Central memory CD4-positive, alpha-beta T cell (primary cell): ENCODE results near the gene ASXL2.
"Not testable (repeated sequence)": the region's sequence is repeated elsewhere in the genome, so short reads cannot be mapped to it uniquely, and the experiment has no call there.

ENCODE experiments used
- DNase-seq: peaks from one replicate; pipeline ENCODE4 v3.0.0; 2022
- total RNA-seq, 3 experiments: gene quantifications; one replicate each; lab custom pipeline; 2026; lab: John Stamatoyannopoulos, UW

The ASXL2 gene
- total RNA-seq, result 47.1 to 90.5 (median 70.6) reads per million in 3 experiments

GRCh38 chr2:25878361-25879132 is at the start of gene ASXL2:
TSS of gene ASXL2 (minus strand) at chr2:25878487. CDS start at chr2:25878222, 265 bp downstream.
- peak; percentile 97 for DNase-seq

GRCh38 chr2:25926984-25927756 is 48.9 kb upstream of the ASXL2 start:
- DNase-seq, result no peak

- no peak for DNase-seq
Observed at GRCh38 chr2:25922501-25922900, 44.2 kb upstream of the ASXL2 start.

GRCh38 chr2:25920786-25921415 is 42.6 kb upstream of the ASXL2 start:
- DNase-seq, result no peak

GRCh38 chr2:25920336-25920735 is 42.0 kb upstream of the ASXL2 start:
- DNase-seq, result no peak

- DNase-seq, result no peak
Observed at GRCh38 chr2:25917832-25918231, 39.5 kb upstream of the ASXL2 start.

- not testable (repeated sequence) for DNase-seq
Observed at GRCh38 chr2:25917411-25917810, 39.1 kb upstream of the ASXL2 start.

GRCh38 chr2:25915944-25916772 is 37.9 kb upstream of the ASXL2 start:
- peak; percentile 17 for DNase-seq

GRCh38 chr2:25915411-25915810 is 37.1 kb upstream of the ASXL2 start:
- DNase-seq, result not testable (repeated sequence)

GRCh38 chr2:25913696-25913973 is 35.3 kb upstream of the ASXL2 start:
- not testable (repeated sequence) for DNase-seq

- no peak for DNase-seq
Observed at GRCh38 chr2:25912851-25913695, 34.8 kb upstream of the ASXL2 start.

- not testable (repeated sequence) for DNase-seq
Observed at GRCh38 chr2:25909574-25909973, 31.3 kb upstream of the ASXL2 start.

GRCh38 chr2:25905126-25905525 is 26.8 kb upstream of the ASXL2 start:
- no peak for DNase-seq

GRCh38 chr2:25903216-25903776 is 25.0 kb upstream of the ASXL2 start:
- DNase-seq, result no peak

- DNase-seq, result no peak
Observed at GRCh38 chr2:25899404-25899970, 21.2 kb upstream of the ASXL2 start.

- DNase-seq, result no peak
Observed at GRCh38 chr2:25897506-25897905, 19.2 kb upstream of the ASXL2 start.

GRCh38 chr2:25896308-25896707 is 18.0 kb upstream of the ASXL2 start:
- DNase-seq, result not testable (repeated sequence)

GRCh38 chr2:25895610-25896009 is 17.3 kb upstream of the ASXL2 start:
- DNase-seq, result no peak

GRCh38 chr2:25895018-25895417 is 16.7 kb upstream of the ASXL2 start:
- DNase-seq, result no peak

GRCh38 chr2:25894135-25894830 is 16.0 kb upstream of the ASXL2 start:
- DNase-seq, result no peak
